Caki2 (cell line): ENCODE measurements around the gene LRRFIP1. TPM values are rescaled to one million over a fixed set of nuclear protein-coding genes. Genes with fewer than 3 reads are reported as not detected.
"Not testable (repeated sequence)": the region's sequence is repeated elsewhere in the genome, so short reads cannot be mapped to it uniquely, and the experiment has no call there.

ENCODE experiments used
- DNase-seq: peaks from one replicate; pipeline ENCODE4 v3.0.0-alpha.2; 2015; ENCODE audit warnings: low read depth
- in situ Hi-C: cut with HindIII; loops from 2 replicates; pipeline ENCODE4 v1.10.0; 2016; ENCODE audit warnings: low sequenced_read_pairs, low pct_unique_long_range_greater_than_20kb, mixed read lengths
- total RNA-seq: library from RNA; depleted of rRNA; stranded (reverse); fragments of >200 nt; shearing (Covaris generic); gene quantifications from 2 replicates; pipeline ENCODE4 v1.2.3, GENCODE V29; 2014; ENCODE audit warnings: low replicate concordance

LRRFIP1 gene
- total RNA-seq, 1 experiment from 2014 or later, result 14.4 TPM

DNA sequence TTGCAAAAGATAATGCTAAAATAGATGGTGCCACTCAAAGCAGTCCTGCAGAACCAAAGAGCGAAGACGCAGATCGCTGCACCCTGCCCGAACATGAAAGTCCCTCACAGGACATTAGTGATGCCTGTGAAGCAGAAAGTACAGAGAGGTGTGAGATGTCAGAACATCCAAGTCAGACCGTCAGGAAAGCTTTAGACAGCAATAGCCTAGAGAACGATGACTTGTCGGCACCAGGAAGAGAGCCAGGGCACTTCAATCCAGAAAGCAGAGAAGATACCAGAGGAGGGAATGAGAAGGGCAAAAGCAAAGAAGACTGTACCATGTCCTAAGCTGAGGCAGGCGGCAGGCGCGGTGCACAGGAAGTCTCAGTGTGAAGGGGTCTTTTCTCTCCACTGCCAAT is 136.4 kb downstream of the LRRFIP1 start:
- no peak for DNase-seq
- in situ Hi-C loops, result no loop called here

DNA sequence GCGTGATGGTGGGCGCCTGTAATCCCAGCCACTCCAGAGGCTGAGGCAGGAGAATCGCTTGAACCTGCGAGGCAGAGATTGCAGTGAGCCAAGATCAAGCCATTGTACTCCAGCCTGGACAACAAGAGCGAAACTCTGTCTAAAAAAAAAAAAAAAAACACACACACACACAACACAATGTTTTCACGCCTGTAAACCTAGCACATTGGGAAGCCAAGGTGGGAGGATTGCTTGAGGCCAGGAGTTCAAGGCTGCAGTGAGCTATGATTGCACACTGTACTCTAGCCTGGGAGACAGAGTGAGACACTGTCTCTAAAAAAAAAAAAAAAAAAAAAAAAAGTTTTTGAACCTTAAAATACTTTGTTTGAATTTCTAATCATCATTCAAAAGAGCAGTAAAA is 137.7 kb downstream of the LRRFIP1 start:
- DNase-seq, in situ Hi-C loops: not testable (repeated sequence)

DNA sequence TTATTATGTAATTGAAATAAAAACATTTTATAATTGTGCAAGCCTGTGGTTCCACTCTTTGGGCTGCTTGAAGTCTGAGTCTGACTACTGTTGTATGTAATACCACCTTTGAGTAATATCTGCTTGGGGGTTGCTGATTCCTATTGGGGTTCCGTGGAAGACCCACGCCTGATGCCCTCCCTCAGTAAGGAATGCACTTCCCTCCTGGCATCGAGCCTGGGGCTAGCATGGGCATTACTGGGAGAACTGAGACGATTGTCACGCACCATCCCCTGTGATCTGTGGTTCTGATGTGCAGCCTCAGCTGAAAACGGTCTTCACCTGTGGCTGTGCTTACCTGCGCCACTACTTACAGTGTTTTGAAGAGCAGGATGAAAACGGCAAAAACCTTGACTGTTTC is 138.5 kb downstream of the LRRFIP1 start:
- DNase-seq, result no peak
- in situ Hi-C loops, result no loop called here

DNA sequence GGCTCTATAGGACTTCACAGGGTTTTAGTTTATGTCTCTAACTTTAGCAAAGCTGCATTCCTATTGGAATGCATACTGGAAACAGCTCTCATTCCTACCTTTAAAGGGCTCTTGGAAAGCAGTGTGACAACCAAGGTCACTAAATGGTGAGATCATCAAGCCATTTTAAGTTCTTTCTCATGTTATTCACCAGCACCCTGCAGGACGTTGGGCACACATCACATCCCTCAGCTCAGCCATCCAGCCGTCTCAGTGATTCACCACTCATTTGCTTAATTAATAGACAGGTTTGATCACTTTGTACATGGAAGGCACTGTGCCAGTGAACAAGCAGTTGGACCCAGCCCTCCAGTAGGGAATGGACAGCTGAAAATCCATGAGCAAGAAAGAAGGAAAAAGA is 139.0 kb downstream of the LRRFIP1 start:
- in situ Hi-C loops, result no loop called here
- DNase-seq, result no peak

DNA sequence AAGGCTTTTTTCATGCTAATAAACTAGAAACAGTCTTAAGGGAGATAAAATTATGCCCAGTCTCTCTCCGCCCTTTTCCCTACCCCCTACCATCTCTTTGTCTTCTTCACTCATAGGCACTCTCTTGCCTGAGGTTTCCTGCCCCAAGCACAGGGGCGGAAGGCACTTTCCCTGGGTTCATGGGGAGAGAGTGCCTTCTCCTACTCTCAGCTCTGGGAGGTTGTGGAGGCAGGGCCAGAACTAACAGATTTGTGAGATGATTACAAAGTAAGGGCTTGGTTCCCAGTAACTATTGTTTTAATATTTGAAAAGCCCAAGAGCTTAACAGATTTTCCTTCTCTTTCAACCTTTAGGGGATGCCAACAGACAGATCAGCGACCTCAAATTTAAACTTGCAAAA is 145.1 kb downstream of the LRRFIP1 start:
- in situ Hi-C loops, result no loop called here
- DNase-seq, result no peak

DNA sequence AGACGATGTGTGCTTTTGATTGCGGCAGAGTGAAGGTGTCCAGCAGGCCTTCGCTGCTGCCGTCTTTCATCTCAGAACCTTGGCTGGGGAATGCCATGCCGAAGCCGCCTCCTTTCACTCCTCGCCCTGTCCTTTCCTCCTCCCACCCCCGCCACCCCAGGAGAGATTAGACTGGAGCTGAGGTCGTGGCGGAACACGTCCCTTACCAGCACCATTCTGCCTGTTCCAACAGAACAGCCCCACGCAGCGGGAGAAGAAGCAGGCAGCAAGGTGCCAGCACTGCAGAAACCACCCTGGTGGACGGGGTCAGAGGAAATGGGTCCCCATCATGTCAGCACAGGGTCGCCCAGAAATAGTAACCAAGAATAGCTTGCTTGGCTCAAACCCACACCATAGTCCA is 146.4 kb downstream of the LRRFIP1 start:
- in situ Hi-C loops, result no loop called here

DNA sequence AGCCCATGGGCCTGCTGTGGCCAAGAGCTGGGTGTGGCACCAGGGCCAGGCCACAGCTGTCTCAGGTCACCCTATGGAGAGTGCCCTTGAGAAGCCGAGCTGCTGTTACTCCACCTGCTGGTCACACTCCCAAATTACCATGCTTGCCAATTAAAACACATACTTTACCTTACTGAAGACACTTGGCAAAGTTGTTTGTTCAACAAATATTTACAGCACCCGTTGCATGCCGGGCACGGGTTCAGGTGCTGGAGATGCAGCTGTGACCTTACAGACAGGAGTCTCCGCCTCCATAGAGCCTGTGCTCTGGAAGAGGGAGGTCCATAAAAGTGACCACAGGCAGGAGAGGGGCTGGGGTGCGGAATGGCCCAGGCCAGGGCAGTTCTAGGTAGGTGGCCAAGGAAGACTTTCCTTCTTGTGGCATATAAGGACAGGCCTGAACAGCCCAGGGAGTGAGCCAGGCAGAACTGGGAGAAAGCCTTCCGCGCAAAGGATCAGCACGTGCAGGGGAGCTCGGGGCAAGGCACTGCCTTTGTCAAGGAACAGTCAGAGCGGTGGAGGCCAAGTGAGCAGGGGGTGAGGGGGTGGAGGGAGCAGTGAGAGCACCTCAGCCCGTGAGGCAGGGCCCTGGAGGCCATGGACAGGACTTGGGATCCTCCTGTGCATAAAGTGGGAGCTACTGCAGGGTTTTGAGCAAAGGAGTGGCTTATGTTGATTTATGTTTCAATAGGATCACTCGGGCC is 147.6 kb downstream of the LRRFIP1 start:
- in situ Hi-C loops, result no loop called here
- DNase-seq, result peak; percentile 18

More for the DNA sequence above, 146.4 kb downstream of the LRRFIP1 start:
- no peak for DNase-seq

DNA sequence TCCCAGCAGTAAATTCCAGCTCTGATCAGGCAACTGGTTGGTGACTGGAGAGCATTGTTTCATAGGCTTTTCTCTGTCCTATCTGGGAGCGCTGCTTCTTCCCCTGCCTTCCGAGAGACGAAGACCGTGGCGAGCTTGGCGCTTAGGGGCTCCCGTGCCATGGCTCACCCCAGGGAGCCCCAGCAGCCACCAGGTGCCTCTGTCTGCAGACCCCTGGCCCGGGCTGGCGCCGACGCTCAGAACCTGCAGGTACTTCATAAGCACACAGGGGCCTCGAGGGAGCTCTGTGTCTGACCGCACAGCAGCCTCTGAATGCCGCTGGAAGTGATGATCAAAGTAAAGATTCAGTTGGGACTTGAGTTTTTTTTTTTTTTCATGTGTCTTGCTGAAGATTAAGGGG is 152.1 kb downstream of the LRRFIP1 start:
- no peak for DNase-seq
- in situ Hi-C loops, result no loop called here

DNA sequence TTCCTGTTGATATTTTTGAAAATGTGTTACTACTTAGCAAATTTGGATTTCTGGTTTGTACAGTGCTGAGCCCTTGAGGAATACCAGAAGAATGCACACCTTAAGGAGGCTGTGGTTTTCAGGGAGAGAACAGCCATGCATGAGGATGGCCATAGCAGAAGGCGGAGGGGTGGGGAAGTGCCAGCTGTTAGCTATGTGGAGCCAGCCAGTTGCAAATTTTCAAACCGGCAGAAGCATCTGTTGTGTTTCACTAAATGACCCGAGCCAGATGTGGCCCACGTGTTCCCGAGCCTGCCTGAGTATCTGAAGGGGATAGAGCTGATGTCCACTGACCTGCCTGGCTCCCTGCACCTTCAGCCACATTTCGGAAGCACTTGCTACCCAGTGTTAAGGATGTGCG is 154.8 kb downstream of the LRRFIP1 start:
- in situ Hi-C loops, result no loop called here
- no peak for DNase-seq

DNA sequence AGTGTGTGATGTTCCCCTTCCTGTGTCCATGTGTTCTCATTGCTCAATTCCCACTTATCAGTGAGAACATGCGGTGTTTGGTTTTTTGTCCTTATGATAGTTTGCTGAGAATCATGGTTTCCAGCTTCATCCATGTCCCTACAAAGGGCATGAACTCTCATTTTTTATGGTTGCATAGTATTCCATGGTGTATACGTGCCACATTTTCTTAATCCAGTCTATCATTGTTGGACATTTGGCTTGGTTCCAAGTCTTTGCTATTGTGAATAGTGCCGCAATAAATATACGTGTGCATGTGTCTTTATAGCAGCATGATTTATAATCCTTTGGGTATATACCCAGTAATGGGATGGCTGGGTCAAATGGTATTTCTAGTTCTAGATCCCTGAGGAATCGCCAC is 156.3 kb downstream of the LRRFIP1 start:
- DNase-seq, in situ Hi-C loops: not testable (repeated sequence)

DNA sequence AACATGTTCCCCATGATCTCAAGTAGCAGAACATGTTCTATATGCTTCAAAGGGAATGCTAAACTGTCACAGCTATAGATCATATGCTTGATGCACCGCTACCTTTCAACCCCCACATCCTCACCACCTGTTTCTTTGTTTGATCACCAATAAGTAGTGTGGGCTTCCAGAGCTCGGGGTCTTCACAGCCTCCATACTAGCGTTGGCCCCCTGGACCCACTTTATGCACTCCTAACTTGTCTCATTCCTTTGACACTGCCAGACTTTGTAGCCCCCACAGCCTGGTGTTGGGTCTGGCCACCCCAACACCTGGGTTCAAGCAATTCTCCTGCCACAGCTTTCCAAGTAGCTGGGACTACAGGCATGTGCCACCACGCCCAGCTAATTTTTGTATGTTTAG is 159.5 kb downstream of the LRRFIP1 start:
- DNase-seq, result peak; percentile 6
- in situ Hi-C loops, result no loop called here

DNA sequence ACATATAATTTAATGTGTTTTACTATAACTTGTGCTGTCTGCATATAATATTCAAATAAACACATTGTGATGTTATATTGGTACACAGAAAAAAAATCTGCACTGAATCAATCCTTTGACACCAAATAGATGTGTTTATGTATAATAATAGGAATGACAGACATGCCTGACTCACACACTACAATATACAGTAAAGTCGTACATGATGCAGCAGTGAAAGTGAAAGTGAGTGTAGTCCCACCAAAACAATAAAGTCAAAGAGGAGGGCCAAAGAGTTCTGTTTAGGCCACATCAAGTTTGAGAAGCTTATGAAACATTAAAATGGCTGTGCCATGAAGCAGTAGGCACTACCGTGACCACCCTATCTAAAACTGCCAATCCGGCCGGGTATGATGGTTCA is 163.0 kb downstream of the LRRFIP1 start:
- DNase-seq, result no peak
- in situ Hi-C loops, result no loop called here

DNA sequence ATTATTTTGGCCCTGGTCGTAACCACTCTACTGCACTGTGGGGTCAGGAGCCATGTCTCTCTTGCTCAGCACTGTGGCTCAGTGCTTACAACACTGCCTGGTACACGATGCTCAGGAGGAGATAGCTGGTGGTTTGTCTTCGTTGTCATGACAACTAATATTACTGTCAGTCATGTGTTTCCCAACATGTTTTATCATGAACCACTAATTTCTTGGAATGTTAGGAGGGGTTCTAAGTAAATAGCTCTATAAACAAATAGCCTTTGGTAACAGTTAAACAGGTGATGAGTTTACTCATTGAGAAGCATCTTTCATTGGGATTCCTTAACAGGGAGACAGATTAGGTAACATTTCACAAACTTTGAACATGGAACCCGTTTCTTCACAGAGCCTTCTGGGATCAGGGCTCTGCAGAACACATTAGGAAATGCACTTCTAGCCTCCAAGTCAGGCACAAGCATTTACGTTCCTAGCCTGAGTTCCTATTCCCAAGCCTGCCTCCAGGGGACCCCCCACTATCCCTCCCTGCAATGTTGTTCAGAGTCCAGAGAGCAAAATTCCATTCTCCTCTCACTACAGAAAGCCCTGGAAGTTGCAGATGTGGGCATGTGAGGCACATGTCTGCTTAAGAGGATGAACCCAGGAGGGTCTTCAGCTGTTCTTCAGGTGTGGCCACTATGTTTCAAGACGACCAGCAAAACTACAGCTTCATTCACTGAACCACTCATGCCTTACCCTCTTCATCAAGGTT is 164.8 kb downstream of the LRRFIP1 start:
- in situ Hi-C loops, result no loop called here
- DNase-seq, result no peak

DNA sequence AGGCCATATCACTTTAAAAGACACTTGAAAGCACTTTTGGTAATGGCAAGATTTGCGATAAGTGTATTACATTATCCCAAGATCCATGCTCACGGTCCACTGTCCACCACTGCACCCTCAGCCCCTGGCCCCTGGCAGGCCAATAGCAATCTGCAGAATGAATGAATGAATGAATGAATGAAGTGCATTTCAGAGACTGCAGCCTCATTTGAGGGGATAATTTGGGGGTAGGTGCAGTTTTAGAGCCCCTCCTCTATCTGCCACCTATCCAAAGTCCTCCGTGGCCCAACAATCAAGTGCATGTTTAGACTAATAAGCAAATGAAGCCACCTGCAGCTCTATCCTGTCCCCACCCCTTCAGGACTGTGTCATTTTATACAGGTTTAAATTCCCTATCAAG is 169.9 kb downstream of the LRRFIP1 start:
- DNase-seq, result no peak
- in situ Hi-C loops, result no loop called here

DNA sequence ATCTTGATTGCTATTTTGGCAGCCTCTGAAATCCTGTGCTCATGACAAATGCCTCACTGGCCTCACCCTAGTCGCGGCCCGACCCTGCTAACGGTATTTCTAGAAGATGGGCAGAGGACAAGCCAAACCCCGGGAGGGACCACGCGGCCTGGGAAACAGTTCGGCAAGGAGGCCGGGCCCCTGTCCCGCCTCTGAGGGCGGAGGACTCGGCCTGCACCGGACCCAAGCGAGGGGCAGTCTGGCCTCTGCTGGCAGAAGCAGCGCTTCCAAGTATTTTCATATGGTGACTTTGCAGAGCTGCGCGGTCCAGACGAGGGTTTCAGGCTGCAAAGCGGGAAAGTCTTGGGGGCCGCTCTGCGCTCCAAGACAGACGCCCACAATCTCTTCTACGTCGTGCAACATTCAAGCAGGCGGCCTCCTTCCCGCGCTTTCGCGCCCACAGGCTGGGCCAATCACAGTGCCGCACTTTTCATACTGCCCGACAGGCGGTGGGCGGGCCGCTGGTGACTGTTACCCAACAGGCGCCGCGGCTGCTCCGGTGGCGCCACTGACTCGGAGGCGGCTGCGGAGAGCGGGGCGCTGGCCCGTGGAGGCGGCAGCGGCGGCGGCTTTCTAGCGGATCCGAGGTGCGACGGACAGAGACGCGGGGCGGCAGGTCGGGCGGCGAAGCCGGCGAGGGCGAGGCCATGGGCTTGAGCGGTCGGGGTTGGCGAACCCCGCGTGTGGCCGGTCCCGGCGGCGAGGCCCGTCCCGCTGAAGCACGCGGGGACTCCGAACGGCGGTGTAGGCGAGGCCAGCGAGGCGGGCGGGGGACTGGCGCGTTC is 171.1 kb downstream of the LRRFIP1 start, which contains the start of gene RBM44:
RBM44 (plus strand) TSS at position 544 of the 824 bp plus-strand sequence. CDS start 14,831 bp downstream, outside the sequence.
- in situ Hi-C loops, result no loop called here
- DNase-seq, result no peak

DNA sequence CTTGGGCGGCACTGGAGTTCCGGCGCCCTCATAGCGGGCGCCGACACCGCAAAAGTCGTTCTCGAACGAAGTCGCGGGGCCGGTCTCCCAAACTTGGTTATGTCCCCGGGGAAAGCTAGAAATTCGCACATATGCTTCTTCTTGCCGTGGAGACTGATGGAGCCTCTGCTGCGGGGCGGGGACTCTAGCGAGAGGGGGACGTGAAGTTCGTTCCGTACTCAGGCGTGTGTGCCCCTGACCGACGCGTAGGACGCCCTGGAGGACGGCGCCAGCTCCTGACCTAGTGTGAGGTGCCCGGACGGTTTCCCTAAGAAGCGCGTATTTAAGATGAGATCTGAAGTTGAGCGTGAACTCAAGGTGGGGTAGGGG is 171.7 kb downstream of the LRRFIP1 start:
- in situ Hi-C loops, result no loop called here
- no peak for DNase-seq

DNA sequence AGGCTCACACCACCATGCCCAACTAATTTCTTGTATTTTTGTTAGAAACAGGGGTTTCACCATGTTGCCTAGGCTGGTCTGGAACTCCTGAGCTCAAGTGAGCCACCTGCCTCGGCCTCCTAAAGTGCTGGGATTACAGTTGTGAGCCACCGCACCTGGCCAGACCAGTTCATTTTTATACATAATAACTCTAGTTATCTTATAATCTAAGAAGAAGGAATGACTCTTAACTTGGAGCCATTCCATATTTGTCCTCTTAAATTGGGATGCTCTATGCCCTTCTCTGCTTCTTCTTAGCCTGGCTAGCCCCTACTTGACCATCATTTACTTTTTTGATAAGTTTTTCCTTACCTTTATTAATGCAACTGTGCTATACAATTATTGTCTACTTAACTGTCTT is 174.1 kb downstream of the LRRFIP1 start:
- DNase-seq, result no peak
- in situ Hi-C loops, result no loop called here

DNA sequence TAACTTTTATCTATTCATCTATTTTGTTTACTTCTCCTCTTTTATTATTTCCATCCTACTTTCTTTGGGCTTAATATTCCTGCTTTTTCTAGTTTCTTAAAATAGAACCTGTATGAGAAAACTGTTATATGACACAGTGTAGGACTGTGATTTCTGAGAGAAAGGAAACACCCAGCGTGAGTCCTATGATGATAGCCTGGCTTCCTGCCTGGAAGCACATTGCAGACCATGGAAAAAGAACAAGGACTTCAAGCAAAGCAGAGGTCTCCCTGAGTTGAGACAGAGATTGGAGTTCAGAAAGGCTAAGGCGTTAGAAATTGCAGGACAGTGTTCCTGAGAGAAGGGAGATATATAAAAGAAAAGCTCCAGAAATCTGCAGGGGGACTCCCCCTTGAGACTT is 178.9 kb downstream of the LRRFIP1 start:
- in situ Hi-C loops, result no loop called here
- DNase-seq, result no peak

DNA sequence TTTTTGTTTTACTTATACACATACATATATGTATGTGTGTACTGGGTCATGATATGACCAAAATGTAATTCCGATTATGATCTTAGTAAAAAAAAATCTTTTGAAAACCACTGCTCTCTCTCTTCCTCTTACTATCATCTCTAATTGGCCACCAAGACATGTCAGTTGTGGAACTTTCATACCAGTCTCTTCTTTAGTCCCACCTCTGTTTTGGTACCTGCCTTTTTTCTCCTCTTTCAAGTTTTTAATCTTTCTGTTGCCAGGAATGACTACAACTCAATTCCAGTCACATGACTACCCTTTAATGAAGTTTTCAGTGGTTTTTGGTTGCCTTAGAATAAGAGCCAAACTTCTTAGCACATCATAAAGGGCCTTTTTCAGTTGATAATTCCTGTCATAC is 188.2 kb downstream of the LRRFIP1 start:
- DNase-seq, result no peak
- in situ Hi-C loops, result no loop called here
